Peyer's patch (tissue), 4 donors: ENCODE measurements around the gene ZYX.

Source experiments
- CTCF ChIP-seq, 6 experiments: fragments of 450-650 bp in 4 of 6; fragments of 200-600 bp in 2 of 6; sonication (generic) in 1 of 6; IDR thresholded peaks; one replicate each; pipeline ENCODE4 v1.5.1; 2017 to 2019; ENCODE audit warnings: antibody characterized with exemption in 6 of 6, mild to moderate bottlenecking in 3 of 6, moderate library complexity in 1 of 6
- POLR2A ChIP-seq, 2 donors: fragments of 450-650 bp; IDR thresholded peaks; one replicate each; pipeline ENCODE4 v1.5.1; 2017; ENCODE audit warnings: antibody characterized with exemption in 2 of 2, mild to moderate bottlenecking in 2 of 2, moderate library complexity in 2 of 2

- no peak for TF ChIP-seq POLR2A (IDR thresholded peaks at IDR 0.05)
- TF ChIP-seq CTCF (IDR thresholded peaks at IDR 0.05) = no peak
These were observed 11.2 kb upstream of the ZYX start for GRCh38 chr7:143369678-143370651.
